HG03139 (cell line): ENCODE results near the gene STK32B.
"Not testable (repeated sequence)": the region's sequence is repeated elsewhere in the genome, so short reads cannot be mapped to it uniquely, and the experiment has no call there.

Source experiments
- ATAC-seq: cut with Tn5 transposase; IDR thresholded peaks from one replicate; pipeline ENCODE4 v1.9.1; 2021; ENCODE audit not compliant: unreplicated experiment

The STK32B gene

GRCh38 chr4:5066968-5067367 is 15.7 kb downstream of the STK32B start:
- not testable (repeated sequence) for ATAC-seq

- ATAC-seq, result no peak
Observed at GRCh38 chr4:5067908-5068307, 16.6 kb downstream of the STK32B start.

- no peak for ATAC-seq
Observed at GRCh38 chr4:5069901-5070300, 18.6 kb downstream of the STK32B start.

GRCh38 chr4:5072948-5073347 is 21.7 kb downstream of the STK32B start:
- no peak for ATAC-seq

GRCh38 chr4:5078009-5078408 is 26.7 kb downstream of the STK32B start:
- no peak for ATAC-seq

GRCh38 chr4:5079581-5079980 is 28.3 kb downstream of the STK32B start:
- no peak for ATAC-seq

GRCh38 chr4:5081441-5081999 is 30.2 kb downstream of the STK32B start:
- ATAC-seq, result no peak

GRCh38 chr4:5082376-5082775 is 31.1 kb downstream of the STK32B start:
- no peak for ATAC-seq

- no peak for ATAC-seq
Observed at GRCh38 chr4:5084911-5085475, 33.7 kb downstream of the STK32B start.

GRCh38 chr4:5086535-5086934 is 35.3 kb downstream of the STK32B start:
- no peak for ATAC-seq

GRCh38 chr4:5096261-5096660 is 45.0 kb downstream of the STK32B start:
- no peak for ATAC-seq

- no peak for ATAC-seq
Observed at GRCh38 chr4:5098176-5098575, 46.9 kb downstream of the STK32B start.

- no peak for ATAC-seq
Observed at GRCh38 chr4:5100336-5100735, 49.1 kb downstream of the STK32B start.

GRCh38 chr4:5100986-5101385 is 49.7 kb downstream of the STK32B start:
- no peak for ATAC-seq

- no peak for ATAC-seq
Observed at GRCh38 chr4:5101571-5101970, 50.3 kb downstream of the STK32B start.

GRCh38 chr4:5110901-5111300 is 59.6 kb downstream of the STK32B start:
- ATAC-seq, result no peak

GRCh38 chr4:5112333-5113095 is 61.2 kb downstream of the STK32B start:
- ATAC-seq, result no peak

GRCh38 chr4:5114950-5115349 is 63.7 kb downstream of the STK32B start:
- ATAC-seq, result no peak

- ATAC-seq, result no peak
Observed at GRCh38 chr4:5118091-5118786, 67.0 kb downstream of the STK32B start.

GRCh38 chr4:5118994-5119835 is 67.9 kb downstream of the STK32B start:
- no peak for ATAC-seq

- no peak for ATAC-seq
Observed at GRCh38 chr4:5120067-5120466, 68.8 kb downstream of the STK32B start.
